Coronary artery (tissue), 2 donors: Measurements from ENCODE around the gene GRHL3.

ENCODE experiments used
- DNase-seq: peaks from one replicate; pipeline ENCODE4 v3.0.0-alpha.2; 2017; ENCODE audit warnings: low spot score
- H3K27ac ChIP-seq, 2 donors: fragments of 200-600 bp; sonication (generic); one replicate each; pipeline ENCODE4 v1.5.1; 2016 to 2019
- H3K4me3 ChIP-seq: fragments of 200-600 bp; sonication (generic); 2 replicates; pipeline ENCODE4 v1.5.1; 2016; ENCODE audit warnings: mild to moderate bottlenecking, moderate library complexity
- TF ChIP-seq, protein P1 (sequence below): fragments of 200-600 bp; sonication (generic); IDR thresholded peaks from one replicate; pipeline ENCODE4 v1.5.1; 2019; ENCODE audit warnings: antibody characterized with exemption

The GRHL3 gene

DNA sequence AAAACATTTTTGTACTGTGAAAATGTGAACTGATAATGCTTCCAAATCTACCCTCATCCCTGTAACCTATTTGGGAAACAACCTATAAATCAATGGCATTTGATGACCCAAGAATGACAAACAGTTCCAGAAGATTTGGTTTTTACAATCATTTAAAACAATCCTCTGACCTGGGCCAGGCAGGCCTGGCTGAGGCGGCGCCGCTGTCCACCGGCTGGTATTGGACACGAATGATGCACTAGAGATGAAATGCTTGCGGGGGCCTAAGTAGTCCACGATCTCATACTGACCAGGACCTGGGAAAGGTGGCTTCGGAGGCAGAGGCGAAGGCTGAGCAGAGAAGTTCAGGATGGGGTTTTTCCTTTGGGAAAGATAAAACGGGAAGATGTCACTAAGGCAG lies 41.5 kb downstream of the GRHL3 start:
- no peak overlapping the region for H3K4me3 ChIP-seq
- no peak overlapping the region for H3K27ac ChIP-seq
- TF ChIP-seq, protein P1, sequence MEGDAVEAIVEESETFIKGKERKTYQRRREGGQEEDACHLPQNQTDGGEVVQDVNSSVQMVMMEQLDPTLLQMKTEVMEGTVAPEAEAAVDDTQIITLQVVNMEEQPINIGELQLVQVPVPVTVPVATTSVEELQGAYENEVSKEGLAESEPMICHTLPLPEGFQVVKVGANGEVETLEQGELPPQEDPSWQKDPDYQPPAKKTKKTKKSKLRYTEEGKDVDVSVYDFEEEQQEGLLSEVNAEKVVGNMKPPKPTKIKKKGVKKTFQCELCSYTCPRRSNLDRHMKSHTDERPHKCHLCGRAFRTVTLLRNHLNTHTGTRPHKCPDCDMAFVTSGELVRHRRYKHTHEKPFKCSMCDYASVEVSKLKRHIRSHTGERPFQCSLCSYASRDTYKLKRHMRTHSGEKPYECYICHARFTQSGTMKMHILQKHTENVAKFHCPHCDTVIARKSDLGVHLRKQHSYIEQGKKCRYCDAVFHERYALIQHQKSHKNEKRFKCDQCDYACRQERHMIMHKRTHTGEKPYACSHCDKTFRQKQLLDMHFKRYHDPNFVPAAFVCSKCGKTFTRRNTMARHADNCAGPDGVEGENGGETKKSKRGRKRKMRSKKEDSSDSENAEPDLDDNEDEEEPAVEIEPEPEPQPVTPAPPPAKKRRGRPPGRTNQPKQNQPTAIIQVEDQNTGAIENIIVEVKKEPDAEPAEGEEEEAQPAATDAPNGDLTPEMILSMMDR: no peak
- DNase-seq: no peak

DNA sequence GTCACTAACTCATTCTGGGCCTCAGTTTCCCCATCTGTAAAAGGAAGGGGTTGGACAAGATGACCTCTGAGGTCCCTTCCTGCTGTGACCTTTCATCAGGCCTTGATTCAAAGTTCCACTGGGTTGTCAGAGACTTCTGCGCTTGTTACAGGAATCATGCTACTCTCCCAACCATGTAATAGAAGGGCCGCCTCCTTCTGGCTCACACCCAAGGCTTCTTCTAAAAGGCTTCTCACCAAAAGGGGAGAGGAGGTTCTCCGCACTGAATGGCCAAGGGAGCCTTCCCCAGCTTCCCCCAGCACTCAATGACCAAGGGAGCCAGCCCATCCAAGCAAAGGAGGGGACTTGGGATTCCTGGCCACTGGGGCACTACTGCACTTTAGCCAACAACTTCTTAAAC lies 42.7 kb downstream of the GRHL3 start:
- no peak for DNase-seq

DNA sequence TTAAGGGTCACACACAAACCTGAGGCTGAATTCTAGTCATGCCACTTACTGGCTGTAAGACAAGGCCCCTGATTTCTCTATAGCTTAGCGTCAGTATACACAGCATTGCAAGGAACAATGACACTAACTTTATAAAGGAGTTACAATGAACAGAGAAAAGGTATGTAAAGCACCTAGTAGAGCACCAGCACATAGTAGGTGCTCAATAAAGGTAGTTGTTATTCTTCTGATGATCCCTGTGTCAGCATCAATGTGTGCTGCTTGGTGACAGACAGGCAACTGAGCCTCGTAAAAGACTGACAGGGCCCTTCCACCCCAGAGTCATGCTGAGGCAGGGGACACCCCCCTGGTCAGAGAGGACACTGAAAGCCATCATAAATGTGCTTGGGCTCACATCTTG lies 43.2 kb downstream of the GRHL3 start:
- DNase-seq: no peak
- Histone ChIP-seq H3K4me3 (no peak overlapping the region), H3K27ac (no peak overlapping the region)
- TF ChIP-seq, protein P1: no peak

More for the DNA sequence above, 42.7 kb downstream of the GRHL3 start:
- Histone ChIP-seq H3K27ac (no peak overlapping the region), H3K4me3 (no peak overlapping the region)
- TF ChIP-seq, protein P1: no peak

DNA sequence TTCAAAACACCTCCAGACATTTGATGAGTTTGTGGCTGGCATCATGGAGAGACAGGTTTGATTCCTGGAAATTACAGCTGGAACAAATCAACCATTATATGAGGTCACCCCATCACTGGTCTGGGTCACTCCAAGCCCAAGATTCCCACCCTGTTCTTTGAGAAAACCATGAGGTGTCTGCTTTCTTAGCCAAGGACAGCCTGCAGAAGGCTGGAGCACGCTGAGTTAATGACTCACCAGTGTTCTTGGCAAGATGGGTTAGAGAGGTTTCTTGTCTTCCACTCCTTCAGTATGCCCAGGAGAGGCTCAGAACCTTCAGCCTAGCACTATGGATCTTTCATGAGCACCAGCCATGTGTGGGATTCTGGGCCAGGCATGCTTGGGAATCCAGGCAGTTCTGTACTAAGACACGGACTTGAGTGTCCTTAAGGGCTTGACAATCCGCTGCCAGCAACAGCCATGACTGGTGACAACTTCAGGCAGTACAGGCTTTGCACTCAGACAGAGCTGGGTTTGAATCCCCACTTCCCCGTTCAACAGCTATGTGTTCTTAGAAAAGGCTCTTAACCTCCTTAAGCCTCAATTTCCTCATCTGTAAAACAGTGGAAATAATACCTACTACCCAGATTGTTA lies 43.9 kb downstream of the GRHL3 start:
- DNase-seq: no peak
- Histone ChIP-seq H3K4me3 (no peak overlapping the region), H3K27ac (peak overlapping the region in 1 of 2 donors; percentile 43)
- TF ChIP-seq, protein P1: no peak

DNA sequence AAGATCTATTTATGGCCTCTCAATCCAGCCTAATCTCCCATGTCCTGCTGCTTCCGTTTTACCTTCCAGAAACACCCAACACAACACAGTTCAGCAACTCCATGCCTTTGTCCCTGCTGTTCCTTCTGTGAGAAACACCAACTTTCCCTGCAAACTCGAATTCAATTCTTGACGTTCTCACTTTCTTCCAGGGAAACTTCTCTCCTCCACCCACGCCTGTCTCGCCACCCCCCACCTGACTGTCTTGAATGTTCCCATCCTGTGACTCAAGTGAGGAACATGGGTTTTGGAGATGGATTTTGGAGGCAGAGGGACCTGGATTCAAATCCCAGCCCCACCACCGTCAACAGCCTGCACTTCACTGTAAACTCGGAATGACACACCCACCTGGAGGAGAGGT lies 44.8 kb downstream of the GRHL3 start:
- TF ChIP-seq, protein P1: no peak
- peak overlapping the region in 1 of 2 donors; percentile 1 for H3K27ac ChIP-seq
- no peak overlapping the region for H3K4me3 ChIP-seq
- no peak for DNase-seq

DNA sequence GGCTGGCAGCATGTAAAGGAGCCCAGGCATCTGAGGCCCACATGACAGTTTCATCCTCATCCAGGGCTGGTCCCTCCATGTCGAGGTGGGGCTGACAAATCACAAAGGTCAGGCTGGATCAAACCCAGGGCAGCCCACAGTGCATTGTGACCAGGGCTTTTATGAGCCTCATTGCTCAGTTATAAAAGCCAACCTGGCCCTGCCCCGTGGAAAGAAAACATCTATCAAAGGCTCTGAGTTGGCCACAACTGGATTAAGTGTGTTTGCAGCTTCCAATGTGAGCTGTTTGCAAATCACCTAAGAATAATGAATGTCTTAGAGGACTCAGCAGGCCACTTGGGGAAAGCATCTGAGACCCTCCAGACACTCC lies 45.4 kb downstream of the GRHL3 start:
- TF ChIP-seq, protein P1: no peak
- H3K4me3 ChIP-seq: no peak overlapping the region
- peak overlapping the region in 1 of 2 donors; percentile 1 for H3K27ac ChIP-seq
- DNase-seq: no peak

DNA sequence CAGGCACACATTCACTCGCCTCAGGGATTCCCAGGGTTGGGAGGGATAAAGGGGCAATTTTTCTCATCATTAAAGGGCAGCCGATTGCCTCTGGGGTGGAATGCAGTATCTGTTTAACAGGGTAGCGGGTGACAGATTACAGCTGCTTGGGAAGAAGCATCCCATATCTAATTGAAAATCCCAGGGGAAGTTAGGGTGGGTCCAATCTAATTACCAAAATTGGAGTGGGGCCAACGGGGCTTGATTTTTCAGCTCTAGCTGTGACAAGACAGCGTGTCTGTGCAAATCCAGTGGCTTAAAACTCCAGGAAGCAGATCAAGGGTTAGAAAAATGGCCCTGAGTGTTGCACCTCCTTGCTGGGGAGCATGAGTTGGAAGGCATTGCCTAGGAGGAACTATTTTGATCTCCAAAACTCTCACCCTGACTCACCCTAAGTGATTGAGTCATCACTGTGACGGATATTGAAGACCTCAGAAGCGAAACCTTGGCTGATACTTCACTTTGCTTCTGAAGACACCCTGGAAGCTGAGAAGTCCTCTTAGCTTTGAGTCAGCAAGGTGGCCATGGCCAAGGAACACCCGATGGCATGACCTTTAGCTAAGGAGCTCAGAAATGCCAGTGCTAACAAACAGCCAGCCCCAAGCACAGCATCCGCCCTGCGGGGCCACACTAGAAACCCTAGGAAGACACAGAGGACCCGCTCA lies 46.0 kb downstream of the GRHL3 start:
- DNase-seq: no peak
- H3K27ac ChIP-seq: peak overlapping the region in 1 of 2 donors; percentile 22
- TF ChIP-seq, protein P1: no peak

More for the DNA sequence above, 46.0 kb downstream of the GRHL3 start:
- no peak overlapping the region for H3K4me3 ChIP-seq
